ENCODE data around the gene DIAPH2.

DIAPH2 gene

GRCh38 chrX:97447306-97447705, 762.7 kb downstream of the DIAPH2 start:
- H3K4me3 ChIP-seq (ENCODE audit: low read length) = no peak overlapping the region
- H3K4me1 ChIP-seq (ENCODE audit: insufficient read depth, low read length) = peaks cover 4% of the 10 kb centered on the region
- H3K9me3 ChIP-seq (ENCODE audit: low read length) = no peaks in the 10 kb centered on the region
- no peak overlapping the region for H2AFZ ChIP-seq (ENCODE audit: low read depth, low read length)
- no peaks in the 10 kb centered on the region for H3K27me3 ChIP-seq (ENCODE audit: insufficient read depth, low read length)
- no peaks in the 10 kb centered on the region for H3K36me3 ChIP-seq (ENCODE audit: insufficient read depth, low read length)

GRCh38 chrX:97452283-97452682, 767.6 kb downstream of the DIAPH2 start:
- Histone ChIP-seq H3K27me3 (ENCODE audit: insufficient read depth, low read length) (no peaks in the 10 kb centered on the region), H3K9me3 (ENCODE audit: low read length) (no peaks in the 10 kb centered on the region), H3K36me3 (ENCODE audit: insufficient read depth, low read length) (no peaks in the 10 kb centered on the region), H3K4me3 (ENCODE audit: low read length) (no peak overlapping the region), H2AFZ (ENCODE audit: low read depth, low read length) (no peak overlapping the region), H3K4me1 (ENCODE audit: insufficient read depth, low read length) (peaks cover under 1% of the 10 kb centered on the region)

GRCh38 chrX:97461763-97462162, 777.1 kb downstream of the DIAPH2 start:
- Histone ChIP-seq H2AFZ (ENCODE audit: low read depth, low read length) (no peak overlapping the region), H3K36me3 (ENCODE audit: insufficient read depth, low read length) (no peaks in the 10 kb centered on the region), H3K4me1 (ENCODE audit: insufficient read depth, low read length) (peaks cover 2% of the 10 kb centered on the region), H3K27me3 (ENCODE audit: insufficient read depth, low read length) (no peaks in the 10 kb centered on the region), H3K9me3 (ENCODE audit: low read length) (no peaks in the 10 kb centered on the region), H3K4me3 (ENCODE audit: low read length) (no peak overlapping the region)

GRCh38 chrX:97471071-97471470, 786.4 kb downstream of the DIAPH2 start:
- H3K27me3 ChIP-seq (ENCODE audit: insufficient read depth, low read length) = no peaks in the 10 kb centered on the region
- peaks cover 6% of the 10 kb centered on the region for H3K4me1 ChIP-seq (ENCODE audit: insufficient read depth, low read length)
- H3K36me3 ChIP-seq (ENCODE audit: insufficient read depth, low read length) = no peaks in the 10 kb centered on the region
- H3K9me3 ChIP-seq (ENCODE audit: low read length) = no peaks in the 10 kb centered on the region
- H2AFZ ChIP-seq (ENCODE audit: low read depth, low read length) = no peak overlapping the region
- H3K4me3 ChIP-seq (ENCODE audit: low read length) = no peak overlapping the region

- Histone ChIP-seq H3K9me3 (ENCODE audit: low read length) (no peaks in the 10 kb centered on the region), H3K36me3 (ENCODE audit: insufficient read depth, low read length) (no peaks in the 10 kb centered on the region), H3K27me3 (ENCODE audit: insufficient read depth, low read length) (no peaks in the 10 kb centered on the region), H3K4me1 (ENCODE audit: insufficient read depth, low read length) (no peaks in the 10 kb centered on the region), H2AFZ (ENCODE audit: low read depth, low read length) (no peak overlapping the region), H3K4me3 (ENCODE audit: low read length) (no peak overlapping the region)
Observed at GRCh38 chrX:97474933-97475332, 790.3 kb downstream of the DIAPH2 start.

GRCh38 chrX:97479106-97479890, 794.7 kb downstream of the DIAPH2 start:
- no peak overlapping the region for H2AFZ ChIP-seq (ENCODE audit: low read depth, low read length)
- H3K36me3 ChIP-seq (ENCODE audit: insufficient read depth, low read length) = no peaks in the 10 kb centered on the region
- no peaks in the 10 kb centered on the region for H3K9me3 ChIP-seq (ENCODE audit: low read length)
- no peaks in the 10 kb centered on the region for H3K27me3 ChIP-seq (ENCODE audit: insufficient read depth, low read length)
- H3K4me3 ChIP-seq (ENCODE audit: low read length) = no peak overlapping the region
- peaks cover 20% of the 10 kb centered on the region for H3K4me1 ChIP-seq (ENCODE audit: insufficient read depth, low read length)

- Histone ChIP-seq H2AFZ (ENCODE audit: low read depth, low read length) (no peak overlapping the region), H3K4me3 (ENCODE audit: low read length) (no peak overlapping the region), H3K36me3 (ENCODE audit: insufficient read depth, low read length) (no peaks in the 10 kb centered on the region), H3K9me3 (ENCODE audit: low read length) (no peaks in the 10 kb centered on the region), H3K4me1 (ENCODE audit: insufficient read depth, low read length) (peaks cover 20% of the 10 kb centered on the region), H3K27me3 (ENCODE audit: insufficient read depth, low read length) (no peaks in the 10 kb centered on the region)
Observed at GRCh38 chrX:97481228-97481627, 796.6 kb downstream of the DIAPH2 start.

- H3K36me3 ChIP-seq (ENCODE audit: insufficient read depth, low read length) = no peaks in the 10 kb centered on the region
- no peaks in the 10 kb centered on the region for H3K9me3 ChIP-seq (ENCODE audit: low read length)
- H3K4me1 ChIP-seq (ENCODE audit: insufficient read depth, low read length) = peaks cover 20% of the 10 kb centered on the region
- H2AFZ ChIP-seq (ENCODE audit: low read depth, low read length) = no peak overlapping the region
- no peak overlapping the region for H3K4me3 ChIP-seq (ENCODE audit: low read length)
- H3K27me3 ChIP-seq (ENCODE audit: insufficient read depth, low read length) = no peaks in the 10 kb centered on the region
Observed at GRCh38 chrX:97482666-97483300, 798.1 kb downstream of the DIAPH2 start.

- Histone ChIP-seq H3K4me3 (ENCODE audit: low read length) (no peak overlapping the region), H3K9me3 (ENCODE audit: low read length) (no peaks in the 10 kb centered on the region), H3K27me3 (ENCODE audit: insufficient read depth, low read length) (no peaks in the 10 kb centered on the region), H3K36me3 (ENCODE audit: insufficient read depth, low read length) (no peaks in the 10 kb centered on the region), H3K4me1 (ENCODE audit: insufficient read depth, low read length) (no peaks in the 10 kb centered on the region), H2AFZ (ENCODE audit: low read depth, low read length) (no peak overlapping the region)
Observed at GRCh38 chrX:97490656-97491055, 806.0 kb downstream of the DIAPH2 start.

GRCh38 chrX:97494756-97495372, 810.2 kb downstream of the DIAPH2 start:
- Histone ChIP-seq H3K4me3 (ENCODE audit: low read length) (no peak overlapping the region), H3K36me3 (ENCODE audit: insufficient read depth, low read length) (no peaks in the 10 kb centered on the region), H3K4me1 (ENCODE audit: insufficient read depth, low read length) (no peaks in the 10 kb centered on the region), H3K9me3 (ENCODE audit: low read length) (no peaks in the 10 kb centered on the region), H3K27me3 (ENCODE audit: insufficient read depth, low read length) (no peaks in the 10 kb centered on the region), H2AFZ (ENCODE audit: low read depth, low read length) (no peak overlapping the region)

- Histone ChIP-seq H3K4me1 (ENCODE audit: insufficient read depth, low read length) (no peaks in the 10 kb centered on the region), H2AFZ (ENCODE audit: low read depth, low read length) (no peak overlapping the region)
Observed at GRCh38 chrX:97498093-97498492, 813.5 kb downstream of the DIAPH2 start.

GRCh38 chrX:97504431-97504830, 819.8 kb downstream of the DIAPH2 start:
- Histone ChIP-seq H3K4me1 (ENCODE audit: insufficient read depth, low read length) (no peaks in the 10 kb centered on the region), H3K27me3 (ENCODE audit: insufficient read depth, low read length) (no peaks in the 10 kb centered on the region), H3K4me3 (ENCODE audit: low read length) (no peak overlapping the region), H3K36me3 (ENCODE audit: insufficient read depth, low read length) (no peaks in the 10 kb centered on the region), H3K9me3 (ENCODE audit: low read length) (no peaks in the 10 kb centered on the region), H2AFZ (ENCODE audit: low read depth, low read length) (no peak overlapping the region)

More at GRCh38 chrX:97498093-97498492, 813.5 kb downstream of the DIAPH2 start:
- Histone ChIP-seq H3K9me3 (ENCODE audit: low read length) (no peaks in the 10 kb centered on the region), H3K27me3 (ENCODE audit: insufficient read depth, low read length) (no peaks in the 10 kb centered on the region), H3K36me3 (ENCODE audit: insufficient read depth, low read length) (no peaks in the 10 kb centered on the region), H3K4me3 (ENCODE audit: low read length) (no peak overlapping the region)

- H3K9me3 ChIP-seq (ENCODE audit: low read length) = no peaks in the 10 kb centered on the region
- no peak overlapping the region for H2AFZ ChIP-seq (ENCODE audit: low read depth, low read length)
- H3K4me1 ChIP-seq (ENCODE audit: insufficient read depth, low read length) = no peaks in the 10 kb centered on the region
- no peak overlapping the region for H3K4me3 ChIP-seq (ENCODE audit: low read length)
- no peaks in the 10 kb centered on the region for H3K27me3 ChIP-seq (ENCODE audit: insufficient read depth, low read length)
- no peaks in the 10 kb centered on the region for H3K36me3 ChIP-seq (ENCODE audit: insufficient read depth, low read length)
Observed at GRCh38 chrX:97517763-97518162, 833.1 kb downstream of the DIAPH2 start.
